Neural progenitor cell (in vitro differentiated cells): Measurements from ENCODE around the gene CASP1. TPM values are rescaled to one million over a fixed set of nuclear protein-coding genes. Genes with fewer than 3 reads are reported as not detected.

Source experiments
- DNase-seq: peaks from one replicate; pipeline ENCODE4 v3.0.0-alpha.2; 2016; ENCODE audit warnings: low spot score
- H2AFZ ChIP-seq: fragments of 200-600 bp; sonication (generic); replicated peaks from 2 replicates; pipeline ENCODE4 v1.6.1; 2016; ENCODE audit warnings: antibody characterized with exemption
- H3F3A ChIP-seq: fragments of 200-600 bp; sonication (generic); 2 replicates; pipeline ENCODE4 v1.6.1; 2016; ENCODE audit warnings: antibody characterized with exemption, low read depth
- H3K27ac ChIP-seq: fragments of 200-600 bp; sonication (generic); 2 replicates; pipeline ENCODE4 v1.5.1; 2016; ENCODE audit warnings: mild to moderate bottlenecking
- H3K27me3 ChIP-seq: fragments of 200-600 bp; sonication (generic); 2 replicates; pipeline ENCODE4 v1.6.1; 2016; ENCODE audit warnings: mild to moderate bottlenecking, moderate library complexity
- H3K36me3 ChIP-seq: fragments of 200-600 bp; sonication (generic); 2 replicates; pipeline ENCODE4 v1.5.1; 2016
- H3K4me1 ChIP-seq: fragments of 200-600 bp; sonication (generic); 2 replicates; pipeline ENCODE4 v1.6.1; 2016; ENCODE audit warnings: mixed run types
- H3K4me2 ChIP-seq: fragments of 200-600 bp; sonication (generic); 2 replicates; pipeline ENCODE4 v1.6.1; 2016
- H3K4me3 ChIP-seq: fragments of 200-600 bp; sonication (generic); 2 replicates; pipeline ENCODE4 v1.5.1; 2016
- H3K79me2 ChIP-seq: fragments of 200-600 bp; sonication (generic); 2 replicates; pipeline ENCODE4 v1.6.1; 2016; ENCODE audit warnings: low read depth
- H3K9ac ChIP-seq: fragments of 200-600 bp; sonication (generic); 2 replicates; pipeline ENCODE4 v1.6.1; 2016
- H3K9me3 ChIP-seq: fragments of 200-600 bp; sonication (generic); 2 replicates; pipeline ENCODE4 v1.5.1; 2016; ENCODE audit warnings: low read depth
- H4K20me1 ChIP-seq: fragments of 200-600 bp; sonication (generic); 2 replicates; pipeline ENCODE4 v1.6.1; 2016; ENCODE audit warnings: low read depth
- H3K27ac Mint-ChIP-seq: 3 replicates; pipeline ENCODE4 v1.8.0; 2021; ENCODE audit warnings: mixed read lengths
- H3K27me3 Mint-ChIP-seq: 2 replicates; pipeline ENCODE4 v1.8.0; 2022; ENCODE audit warnings: low read depth, mild to moderate bottlenecking, inconsistent platforms, moderate library complexity, mixed read lengths; ENCODE audit not compliant: insufficient read depth
- H3K36me3 Mint-ChIP-seq: 3 replicates; pipeline ENCODE4 v1.8.0; 2021; ENCODE audit warnings: mixed read lengths
- H3K4me1 Mint-ChIP-seq: 3 replicates; pipeline ENCODE4 v1.8.0; 2021; ENCODE audit warnings: mixed read lengths
- H3K4me3 Mint-ChIP-seq: 3 replicates; pipeline ENCODE4 v1.8.0; 2021; ENCODE audit warnings: mild to moderate bottlenecking, moderate library complexity, mixed read lengths
- H3K9me3 Mint-ChIP-seq: 3 replicates; pipeline ENCODE4 v1.8.0; 2020; ENCODE audit warnings: mixed read lengths
- CTCF ChIP-seq: fragments of 200-600 bp; sonication (generic); IDR thresholded peaks from 2 replicates; pipeline ENCODE4 v1.5.1; 2017; ENCODE audit warnings: antibody characterized with exemption, mild to moderate bottlenecking
- EZH2 ChIP-seq: fragments of 200-600 bp; sonication (generic); IDR thresholded peaks from 2 replicates; pipeline ENCODE4 v1.6.1; 2017; ENCODE audit warnings: antibody characterized with exemption, mild to moderate bottlenecking, moderate library complexity
- EZH2phosphoT487 ChIP-seq: fragments of 200-600 bp; sonication (generic); IDR thresholded peaks from 2 replicates; pipeline ENCODE4 v1.6.1; 2017; ENCODE audit warnings: antibody characterized with exemption
- total RNA-seq: library from RNA; depleted of rRNA; stranded (reverse); fragments of >200 nt; gene quantifications from 2 replicates; pipeline ENCODE4 v1.2.3, GENCODE V29; 2015; ENCODE audit warnings: low replicate concordance

Gene CASP1
- total RNA-seq, 1 donor from 2014 or later: not detected

GRCh38 chr11:105057432-105057831, 22.5 kb upstream of the CASP1 start:
- H3K9me3 Mint-ChIP-seq: no peaks in the 10 kb centered on the region
- Histone ChIP-seq H3K4me3 (no peak overlapping the region), H4K20me1 (no peaks in the 10 kb centered on the region), H3K9ac (no peak overlapping the region), H2AFZ (no peak overlapping the region), H3K27ac (no peak overlapping the region), H3K4me1 (peaks cover 11% of the 10 kb centered on the region), H3K4me2 (no peak overlapping the region), H3K27me3 (no peaks in the 10 kb centered on the region), H3K36me3 (no peaks in the 10 kb centered on the region), H3F3A (peaks cover 3% of the 10 kb centered on the region), H3K79me2 (no peaks in the 10 kb centered on the region), H3K9me3 (no peaks in the 10 kb centered on the region)
- no peaks in the 10 kb centered on the region for H3K4me1 Mint-ChIP-seq
- TF ChIP-seq CTCF: no peak
- TF ChIP-seq EZH2phosphoT487: no peak
- TF ChIP-seq EZH2: no peak
- H3K36me3 Mint-ChIP-seq: no peaks in the 10 kb centered on the region
- H3K27me3 Mint-ChIP-seq: no peaks in the 10 kb centered on the region
- H3K27ac Mint-ChIP-seq: no peak overlapping the region
- DNase-seq: no peak
- no peak overlapping the region for H3K4me3 Mint-ChIP-seq

GRCh38 chr11:105056446-105056845, 21.5 kb upstream of the CASP1 start:
- Histone ChIP-seq H3K9me3 (no peaks in the 10 kb centered on the region), H3K4me2 (peak overlapping the region; percentile 56), H3K9ac (no peak overlapping the region), H2AFZ (no peak overlapping the region), H4K20me1 (no peaks in the 10 kb centered on the region), H3K27me3 (no peaks in the 10 kb centered on the region), H3K36me3 (no peaks in the 10 kb centered on the region), H3F3A (peaks cover 3% of the 10 kb centered on the region), H3K27ac (peak overlapping the region; percentile 77), H3K79me2 (no peaks in the 10 kb centered on the region), H3K4me3 (no peak overlapping the region), H3K4me1 (peaks cover 11% of the 10 kb centered on the region)
- H3K27me3 Mint-ChIP-seq: no peaks in the 10 kb centered on the region
- H3K9me3 Mint-ChIP-seq: no peaks in the 10 kb centered on the region
- no peak overlapping the region for H3K27ac Mint-ChIP-seq
- no peak for DNase-seq
- no peak for TF ChIP-seq EZH2
- TF ChIP-seq CTCF: no peak
- no peak for TF ChIP-seq EZH2phosphoT487
- no peak overlapping the region for H3K4me3 Mint-ChIP-seq
- H3K4me1 Mint-ChIP-seq: no peaks in the 10 kb centered on the region
- H3K36me3 Mint-ChIP-seq: no peaks in the 10 kb centered on the region

- Histone ChIP-seq H3K27me3 (no peaks in the 10 kb centered on the region), H2AFZ (no peak overlapping the region), H3K79me2 (no peaks in the 10 kb centered on the region), H3K36me3 (no peaks in the 10 kb centered on the region), H3K9me3 (no peaks in the 10 kb centered on the region), H3K4me1 (peaks cover 11% of the 10 kb centered on the region), H3K4me2 (no peak overlapping the region), H4K20me1 (no peaks in the 10 kb centered on the region), H3F3A (peaks cover 3% of the 10 kb centered on the region), H3K4me3 (no peak overlapping the region), H3K27ac (no peak overlapping the region), H3K9ac (no peak overlapping the region)
- Mint-ChIP-seq H3K36me3 (no peaks in the 10 kb centered on the region), H3K4me1 (no peaks in the 10 kb centered on the region), H3K27ac (no peak overlapping the region), H3K4me3 (no peak overlapping the region), H3K27me3 (no peaks in the 10 kb centered on the region), H3K9me3 (no peaks in the 10 kb centered on the region)
- no peak for TF ChIP-seq CTCF
- TF ChIP-seq EZH2: no peak
- no peak for TF ChIP-seq EZH2phosphoT487
- no peak for DNase-seq
Observed at GRCh38 chr11:105054723-105055493, 20.0 kb upstream of the CASP1 start.
